Fibroblast of lung (primary cell): Measurements from ENCODE around the gene TCEA3.

Experiments
- CTCF ChIP-seq, 2 donors: IDR thresholded peaks in 1 of 2; conservative IDR thresholded peaks in 1 of 2; 1 replicate in 1 of 2; 2 replicates in 1 of 2; pipeline ENCODE4 v1.5.1; 2011 to 2012; ENCODE audit warnings: low read length in 2 of 2, control low read depth in 1 of 2, inconsistent platforms in 1 of 2, low read depth in 1 of 2, mild to moderate bottlenecking in 1 of 2
- EZH2 ChIP-seq: IDR thresholded peaks from 2 replicates; pipeline ENCODE4 v1.5.1; 2012; ENCODE audit warnings: low read length, control low read depth, mild to moderate bottlenecking; ENCODE audit errors: missing control alignments

GRCh38 chr1:23344111-23344986 lies 80.2 kb downstream of the TCEA3 start, which contains the start of gene HNRNPR:
- TF ChIP-seq CTCF (conservative IDR thresholded peaks at IDR 0.05 in 1 of 2, IDR thresholded peaks at IDR 0.05 in 1 of 2; ENCODE audit: low read depth in 1 of 2, low read length in 2 of 2) (no peak), EZH2 (no peak)
